ENCODE measurements around the gene POU3F4.

DNA sequence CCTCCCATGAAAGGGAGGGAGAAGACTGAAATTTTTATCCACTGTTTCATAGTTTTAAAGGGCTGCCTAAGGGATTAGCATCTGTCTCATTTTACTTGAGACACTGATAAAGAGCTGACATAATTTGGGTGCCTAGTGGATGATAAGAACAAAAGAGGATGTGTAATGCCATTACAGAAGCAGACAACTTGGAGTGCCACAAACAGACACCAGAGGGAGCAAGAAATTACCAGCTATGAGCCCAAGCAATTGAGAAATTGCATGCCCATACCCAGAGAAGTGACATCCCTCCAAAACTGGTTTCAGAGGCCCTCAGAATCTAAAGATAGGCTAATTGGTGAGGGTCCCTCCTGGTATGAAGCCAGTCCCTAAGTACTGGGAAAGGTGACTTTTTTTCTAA is 38.5 kb upstream of the POU3F4 start:
- TF ChIP-seq POLR2A (IDR thresholded peaks at IDR 0.05) (no peak), CTCF (IDR thresholded peaks at IDR 0.05) (peak in 1 of 2 donors; percentile 3), POLR2AphosphoS5 (IDR thresholded peaks at IDR 0.05) (no peak)
